Esophagus muscularis mucosa (tissue), 4 donors: ENCODE results near the gene TMCC3.

Experiments
- CTCF ChIP-seq, 3 experiments: fragments of 200-600 bp in 2 of 3; fragments of 450-650 bp in 1 of 3; sonication (generic) in 2 of 3; IDR thresholded peaks; one replicate each; pipeline ENCODE4 v1.5.1; 2017 to 2019; ENCODE audit warnings: antibody characterized with exemption in 3 of 3, mild to moderate bottlenecking in 2 of 3, moderate library complexity in 1 of 3
- EP300 ChIP-seq: sonication (generic); formaldehyde crosslinking; IDR thresholded peaks from one replicate; pipeline ENCODE4 v1.6.1; 2017; ENCODE audit warnings: antibody characterized with exemption
- POLR2A ChIP-seq: fragments of 450-650 bp; IDR thresholded peaks from one replicate; pipeline ENCODE4 v1.6.1; 2017; ENCODE audit warnings: antibody characterized with exemption, moderate library complexity, mild to moderate bottlenecking, low read depth
- POLR2AphosphoS5 ChIP-seq, 2 donors: sonication (generic); formaldehyde crosslinking; IDR thresholded peaks; one replicate each; pipeline ENCODE4 v1.6.1; 2017; ENCODE audit warnings: antibody characterized with exemption in 2 of 2

DNA sequence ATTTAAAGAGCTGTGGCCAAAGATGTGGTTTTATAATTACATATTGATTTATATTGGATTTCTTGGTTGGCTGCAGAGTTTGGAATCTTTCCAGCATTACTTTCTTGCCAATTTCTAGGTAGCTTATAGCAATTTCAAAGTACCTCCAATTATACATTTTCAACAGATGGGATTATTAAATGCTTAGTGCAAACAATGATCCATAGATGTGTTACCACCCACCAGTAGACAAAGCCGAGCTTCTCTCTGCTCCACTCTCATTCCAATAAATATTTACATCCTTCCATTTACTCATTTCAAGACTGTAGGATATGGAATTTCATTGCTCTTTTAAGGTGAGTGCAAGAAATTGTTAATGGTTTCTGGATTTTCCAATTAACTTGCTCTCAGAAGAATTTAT lies 21.6 kb upstream of the TMCC3 start:
- TF ChIP-seq CTCF (IDR thresholded peaks at IDR 0.05) (no peak), POLR2AphosphoS5 (IDR thresholded peaks at IDR 0.05) (no peak), EP300 (no peak), POLR2A (no peak)
